ENCODE results near the gene MAT2B. TPM values are rescaled to one million over a fixed set of nuclear protein-coding genes. Genes with fewer than 3 reads are reported as not detected.

The MAT2B gene
- polyA plus RNA-seq, 1 of the 3 experiments (the other 2 are of a cell fraction) = 30.1 TPM

- Histone ChIP-seq H3K79me2 (ENCODE audit: insufficient read depth) (peaks cover 66% of the 10 kb centered on the region), H3K4me2 (peak overlapping the region; percentile 87), H4K20me1 (ENCODE audit: insufficient read depth) (peaks cover 50% of the 10 kb centered on the region), H3K4me3 (ENCODE audit: low read depth in 2 of 2, low read length in 1 of 2) (peak overlapping the region; percentile 70 to 86), H2AFZ (ENCODE audit: low read depth) (0 out of 2 replicates have a peak overlapping the region, but pooled peaks have one; percentile 48), H3K27ac (ENCODE audit: low read depth in 2 of 2, low read length in 1 of 2) (peak overlapping the region; percentile 88 to 92), H3K9ac (peak overlapping the region; percentile 87), H3K27me3 (ENCODE audit: insufficient read depth) (no peaks in the 10 kb centered on the region), H3K36me3 (replicated peaks in 1 of 2; ENCODE audit: control insufficient read depth in 1 of 2, insufficient read depth in 2 of 2, low read length in 1 of 2) (peaks cover 0 to 2% of the 10 kb centered on the region in 2 experiments), H3K4me1 (ENCODE audit: control insufficient read depth in 1 of 2, insufficient read depth in 2 of 2, low read depth in 1 of 2, low read length in 1 of 2) (peaks cover 18 to 26% of the 10 kb centered on the region in 2 experiments), H3F3A (replicated peaks; ENCODE audit: insufficient read depth) (peaks cover 13% of the 10 kb centered on the region), H3K9me2 (no peaks in the 10 kb centered on the region), H3K9me3 (no peaks in the 10 kb centered on the region)
- no peak for DNase-seq
- ChIA-PET POLR2A (interaction anchor here (0.9 to 2.1 kb wide), 2 partner anchors 45 to 69 kb away, joined by 3 to 11 read pairs; partner anchors contain the start of genes CCNG1, HMMR and NUDCD2), CTCF (interaction anchor here (1.1 to 1.4 kb wide), 2 partner anchors 11 to 33 kb away, joined by 4 to 5 read pairs; no protein-coding TSS in a partner anchor)
- 0% methylated on average over 9 of the region's 9 CpGs for WGBS (ENCODE audit: low lambda C conversion rate)
- TF ChIP-seq RXRA (IDR thresholded peaks at IDR 0.05; ENCODE audit: borderline replicate concordance, low read depth) (no peak), REST (IDR thresholded peaks at IDR 0.05; ENCODE audit: low read depth, low read length) (no peak), GATA2 (CRISPR knock-in tag; IDR thresholded peaks at IDR 0.05) (no peak), TEAD4 (IDR thresholded peaks at IDR 0.05; ENCODE audit: borderline replicate concordance, insufficient read depth) (no peak), FOXJ3 (CRISPR knock-in tag; IDR thresholded peaks at IDR 0.05) (no peak), MXI1 (IDR thresholded peaks at IDR 0.05; ENCODE audit: low read depth, low read length) (no peak), IRF3 (IDR thresholded peaks at IDR 0.05; ENCODE audit: low read depth, low read length) (no peak), MEF2A (IDR thresholded peaks at IDR 0.05; ENCODE audit: borderline replicate concordance, low read depth) (no peak)
- TF ChIP-seq, protein P1, sequence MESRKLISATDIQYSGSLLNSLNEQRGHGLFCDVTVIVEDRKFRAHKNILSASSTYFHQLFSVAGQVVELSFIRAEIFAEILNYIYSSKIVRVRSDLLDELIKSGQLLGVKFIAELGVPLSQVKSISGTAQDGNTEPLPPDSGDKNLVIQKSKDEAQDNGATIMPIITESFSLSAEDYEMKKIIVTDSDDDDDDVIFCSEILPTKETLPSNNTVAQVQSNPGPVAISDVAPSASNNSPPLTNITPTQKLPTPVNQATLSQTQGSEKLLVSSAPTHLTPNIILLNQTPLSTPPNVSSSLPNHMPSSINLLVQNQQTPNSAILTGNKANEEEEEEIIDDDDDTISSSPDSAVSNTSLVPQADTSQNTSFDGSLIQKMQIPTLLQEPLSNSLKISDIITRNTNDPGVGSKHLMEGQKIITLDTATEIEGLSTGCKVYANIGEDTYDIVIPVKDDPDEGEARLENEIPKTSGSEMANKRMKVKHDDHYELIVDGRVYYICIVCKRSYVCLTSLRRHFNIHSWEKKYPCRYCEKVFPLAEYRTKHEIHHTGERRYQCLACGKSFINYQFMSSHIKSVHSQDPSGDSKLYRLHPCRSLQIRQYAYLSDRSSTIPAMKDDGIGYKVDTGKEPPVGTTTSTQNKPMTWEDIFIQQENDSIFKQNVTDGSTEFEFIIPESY (IDR thresholded peaks at IDR 0.05; ENCODE audit: borderline replicate concordance, low read depth) = no peak
Observed at GRCh38 chr5:163506095-163506457, 657 bp downstream of the MAT2B start.

Data from SK-N-SH (cell line).